NOMO-1 treated with DMSO at 0.1 percent for 48 hours (cell line): ENCODE data around the gene TMEM147.
"Not testable (repeated sequence)": the region's sequence is repeated elsewhere in the genome, so short reads cannot be mapped to it uniquely, and the experiment has no call there.

Source experiments
- DNase-seq: peaks from one replicate; lab custom pipeline; 2025; ENCODE audit not compliant: unreplicated experiment; lab: John Stamatoyannopoulos, UW

TMEM147 gene

GRCh38 chr19:35561436-35561835 is 16.0 kb downstream of the TMEM147 start:
- DNase-seq: no peak

GRCh38 chr19:35562336-35562735 is 16.9 kb downstream of the TMEM147 start:
- no peak for DNase-seq

GRCh38 chr19:35562776-35563175 is 17.4 kb downstream of the TMEM147 start:
- DNase-seq: no peak

- DNase-seq: no peak
Measured at GRCh38 chr19:35563207-35563829, 17.9 kb downstream of the TMEM147 start, which contains the start of gene ATP4A. Gene ATP4A (minus strand): TSS chr19:35563658. CDS start chr19:35563629, 29 bp downstream.

- no peak for DNase-seq
Measured at GRCh38 chr19:35565016-35565856, 19.8 kb downstream of the TMEM147 start.

- no peak for DNase-seq
Measured at GRCh38 chr19:35566738-35567137, 21.3 kb downstream of the TMEM147 start.

- no peak for DNase-seq
Measured at GRCh38 chr19:35569281-35569781, 23.9 kb downstream of the TMEM147 start.

- no peak for DNase-seq
Measured at GRCh38 chr19:35571406-35571965, 26.1 kb downstream of the TMEM147 start.

- DNase-seq: no peak
Measured at GRCh38 chr19:35577918-35578317, 32.5 kb downstream of the TMEM147 start.

- no peak for DNase-seq
Measured at GRCh38 chr19:35578707-35579106, 33.3 kb downstream of the TMEM147 start.

GRCh38 chr19:35582760-35583159 is 37.3 kb downstream of the TMEM147 start:
- no peak for DNase-seq

GRCh38 chr19:35585848-35586247 is 40.4 kb downstream of the TMEM147 start, which contains the start of gene PMIS2:
Gene PMIS2 (plus strand): TSS chr19:35586173. CDS start chr19:35586260, 87 bp downstream.
- DNase-seq: no peak

GRCh38 chr19:35587321-35587720 is 41.9 kb downstream of the TMEM147 start:
- no peak for DNase-seq

GRCh38 chr19:35590875-35591274 is 45.4 kb downstream of the TMEM147 start:
- DNase-seq: no peak

- DNase-seq: peak; percentile 8
Measured at GRCh38 chr19:35592226-35592625, 46.8 kb downstream of the TMEM147 start.

GRCh38 chr19:35595026-35595425 is 49.6 kb downstream of the TMEM147 start:
- DNase-seq: not testable (repeated sequence)

- no peak for DNase-seq
Measured at GRCh38 chr19:35595928-35596327, 50.5 kb downstream of the TMEM147 start.

- no peak for DNase-seq
Measured at GRCh38 chr19:35596366-35596999, 51.1 kb downstream of the TMEM147 start.
